ENCODE measurements around the gene CA10.

CA10 gene

GRCh38 chr17:52158450-52159042, at the start of gene CA10:
CA10 (minus strand) TSS chr17:52158714.
- Mint-ChIP-seq H3K4me1 (no peaks in the 10 kb centered on the region), H3K9me3 (peaks cover 4 to 5% of the 10 kb centered on the region in 2 donors), H3K4me3 (no peak within 1 kb of the TSS), H3K27me3 (peaks cover 41 to 60% of the 10 kb centered on the region in 2 donors), H3K27ac (peak within 1 kb of the TSS; percentile 47), H3K36me3 (peaks cover 5 to 9% of the 10 kb centered on the region in 2 donors)
- ATAC-seq (replicated peaks) (no peak), DNase-seq (no peak)

- DNase-seq (no peak), ATAC-seq (replicated peaks) (no peak)
- Mint-ChIP-seq H3K36me3 (no peaks in the 10 kb centered on the region), H3K27me3 (no peaks in the 10 kb centered on the region), H3K27ac (no peak overlapping the region), H3K4me3 (no peak overlapping the region), H3K4me1 (no peaks in the 10 kb centered on the region), H3K9me3 (peaks cover 0 to 2% of the 10 kb centered on the region in 2 donors)
Measured at GRCh38 chr17:52207796-52208195, 49.3 kb upstream of the CA10 start.

- no peak for DNase-seq
- Mint-ChIP-seq H3K36me3 (no peaks in the 10 kb centered on the region), H3K4me3 (no peak overlapping the region), H3K27me3 (no peaks in the 10 kb centered on the region), H3K27ac (no peak overlapping the region), H3K9me3 (peaks cover 0 to under 1% of the 10 kb centered on the region in 2 donors), H3K4me1 (no peaks in the 10 kb centered on the region)
- ATAC-seq (replicated peaks) = no peak
Measured at GRCh38 chr17:52202520-52203080, 44.1 kb upstream of the CA10 start.

- Mint-ChIP-seq H3K27ac (no peak overlapping the region), H3K4me3 (no peak overlapping the region), H3K27me3 (no peaks in the 10 kb centered on the region), H3K4me1 (no peaks in the 10 kb centered on the region), H3K9me3 (peaks cover 0 to 2% of the 10 kb centered on the region in 2 donors), H3K36me3 (no peaks in the 10 kb centered on the region)
- ATAC-seq (replicated peaks) (peak in 1 of 2 donors; percentile 21), DNase-seq (no peak)
Measured at GRCh38 chr17:52201767-52202519, 43.4 kb upstream of the CA10 start.

- no peaks in the 10 kb centered on the region for H3K27me3 Mint-ChIP-seq
Measured at GRCh38 chr17:52191491-52191890, 33.0 kb upstream of the CA10 start.

GRCh38 chr17:52181782-52182181, 23.3 kb upstream of the CA10 start:
- DNase-seq = no peak
- no peak for ATAC-seq (replicated peaks)
- Mint-ChIP-seq H3K4me1 (no peaks in the 10 kb centered on the region), H3K9me3 (peaks cover 0 to 2% of the 10 kb centered on the region in 2 donors), H3K4me3 (no peak overlapping the region), H3K36me3 (no peaks in the 10 kb centered on the region), H3K27me3 (peaks cover 0 to 6% of the 10 kb centered on the region in 2 donors), H3K27ac (no peak overlapping the region)

More at GRCh38 chr17:52191491-52191890, 33.0 kb upstream of the CA10 start:
- Mint-ChIP-seq H3K27ac (no peak overlapping the region), H3K4me1 (no peaks in the 10 kb centered on the region), H3K4me3 (no peak overlapping the region), H3K36me3 (no peaks in the 10 kb centered on the region), H3K9me3 (peaks cover 0 to 4% of the 10 kb centered on the region in 2 donors)
- no peak for DNase-seq
- no peak for ATAC-seq (replicated peaks)

- Mint-ChIP-seq H3K27me3 (peaks cover 0 to 6% of the 10 kb centered on the region in 2 donors), H3K4me1 (no peaks in the 10 kb centered on the region), H3K4me3 (no peak overlapping the region), H3K9me3 (no peaks in the 10 kb centered on the region), H3K36me3 (no peaks in the 10 kb centered on the region), H3K27ac (no peak overlapping the region)
- ATAC-seq (replicated peaks) (no peak), DNase-seq (no peak)
Measured at GRCh38 chr17:52178012-52178411, 19.5 kb upstream of the CA10 start.

GRCh38 chr17:52170963-52171572, 12.6 kb upstream of the CA10 start:
- no peak overlapping the region for H3K27ac Mint-ChIP-seq
- no peaks in the 10 kb centered on the region for H3K4me1 Mint-ChIP-seq
- ATAC-seq (replicated peaks) = no peak
- no peak for DNase-seq
- no peaks in the 10 kb centered on the region for H3K27me3 Mint-ChIP-seq
- peaks cover 0 to 5% of the 10 kb centered on the region in 2 donors for H3K9me3 Mint-ChIP-seq
- H3K36me3 Mint-ChIP-seq = no peaks in the 10 kb centered on the region
- no peak overlapping the region for H3K4me3 Mint-ChIP-seq

- Mint-ChIP-seq H3K4me3 (no peak overlapping the region), H3K27me3 (peaks cover 37 to 54% of the 10 kb centered on the region in 2 donors), H3K36me3 (peaks cover 5 to 9% of the 10 kb centered on the region in 2 donors), H3K27ac (no peak overlapping the region), H3K4me1 (no peaks in the 10 kb centered on the region), H3K9me3 (peaks cover 4 to 5% of the 10 kb centered on the region in 2 donors)
- ATAC-seq (replicated peaks) (no peak), DNase-seq (no peak)
Measured at GRCh38 chr17:52160136-52160567, 1.6 kb upstream of the CA10 start.

- peaks cover 40 to 58% of the 10 kb centered on the region in 2 donors for H3K27me3 Mint-ChIP-seq
- H3K27ac Mint-ChIP-seq = peak overlapping the region; percentile 47
Measured at GRCh38 chr17:52159246-52160135, 977 bp upstream of the CA10 start.

GRCh38 chr17:52157603-52158449, 688 bp downstream of the CA10 start:
- Mint-ChIP-seq H3K9me3 (peaks cover 4 to 5% of the 10 kb centered on the region in 2 donors), H3K27ac (no peak overlapping the region), H3K4me3 (no peak overlapping the region), H3K27me3 (peaks cover 41 to 60% of the 10 kb centered on the region in 2 donors), H3K4me1 (no peaks in the 10 kb centered on the region), H3K36me3 (peaks cover 5 to 9% of the 10 kb centered on the region in 2 donors)
- no peak for DNase-seq
- no peak for ATAC-seq (replicated peaks)

More at GRCh38 chr17:52159246-52160135, 977 bp upstream of the CA10 start:
- ATAC-seq (replicated peaks) (no peak), DNase-seq (no peak)
- H3K36me3 Mint-ChIP-seq = peaks cover 5 to 9% of the 10 kb centered on the region in 2 donors
- no peak overlapping the region for H3K4me3 Mint-ChIP-seq
- no peaks in the 10 kb centered on the region for H3K4me1 Mint-ChIP-seq
- H3K9me3 Mint-ChIP-seq = peaks cover 4 to 5% of the 10 kb centered on the region in 2 donors

GRCh38 chr17:52156576-52157570, 1.6 kb downstream of the CA10 start:
- Mint-ChIP-seq H3K27ac (no peak overlapping the region), H3K4me1 (no peaks in the 10 kb centered on the region), H3K9me3 (peaks cover 4 to 5% of the 10 kb centered on the region in 2 donors), H3K4me3 (no peak overlapping the region), H3K36me3 (peaks cover 5 to 9% of the 10 kb centered on the region in 2 donors), H3K27me3 (peaks cover 41 to 60% of the 10 kb centered on the region in 2 donors)
- ATAC-seq (replicated peaks) (no peak), DNase-seq (no peak)
